Fibroblast of pulmonary artery (primary cell): ENCODE measurements around the gene GFRA1.

ENCODE experiments used
- DNase-seq: peaks from one replicate; pipeline ENCODE4 v3.0.0-alpha.2; 2010; ENCODE audit warnings: low read depth
- H3K4me3 ChIP-seq: replicated peaks from 2 replicates; pipeline ENCODE4 v1.5.1; 2011; ENCODE audit warnings: low read depth, mild to moderate bottlenecking, control low read depth, low read length, moderate library complexity
- TF ChIP-seq, protein P1 (sequence below): IDR thresholded peaks from 2 replicates; pipeline ENCODE4 v1.5.1; 2011; ENCODE audit warnings: mild to moderate bottlenecking, control low read depth, low read length, inconsistent platforms; ENCODE audit errors: missing control alignments

GFRA1 gene

DNA sequence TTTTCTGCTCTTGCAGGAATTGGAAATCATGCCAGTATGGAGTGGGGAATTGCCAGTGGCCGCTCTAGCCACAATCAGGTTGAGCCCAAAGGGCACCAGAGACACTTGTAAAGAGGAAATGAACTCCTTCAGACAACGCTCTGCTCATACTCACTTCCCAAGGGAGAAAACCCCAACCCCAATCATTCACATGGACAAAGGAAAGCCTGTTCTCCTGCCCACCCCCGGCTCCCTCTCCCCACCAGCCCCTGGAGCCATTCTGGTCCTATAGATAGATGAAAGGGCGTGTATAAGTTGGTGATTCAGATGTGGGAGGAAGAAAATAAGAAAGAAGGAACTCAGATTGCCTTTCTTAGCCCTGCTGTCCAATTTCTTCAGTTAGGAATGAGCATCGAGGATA, 57.4 kb downstream of the GFRA1 start:
- no peak overlapping the region for H3K4me3 ChIP-seq
- DNase-seq, result no peak
- TF ChIP-seq, protein P1, sequence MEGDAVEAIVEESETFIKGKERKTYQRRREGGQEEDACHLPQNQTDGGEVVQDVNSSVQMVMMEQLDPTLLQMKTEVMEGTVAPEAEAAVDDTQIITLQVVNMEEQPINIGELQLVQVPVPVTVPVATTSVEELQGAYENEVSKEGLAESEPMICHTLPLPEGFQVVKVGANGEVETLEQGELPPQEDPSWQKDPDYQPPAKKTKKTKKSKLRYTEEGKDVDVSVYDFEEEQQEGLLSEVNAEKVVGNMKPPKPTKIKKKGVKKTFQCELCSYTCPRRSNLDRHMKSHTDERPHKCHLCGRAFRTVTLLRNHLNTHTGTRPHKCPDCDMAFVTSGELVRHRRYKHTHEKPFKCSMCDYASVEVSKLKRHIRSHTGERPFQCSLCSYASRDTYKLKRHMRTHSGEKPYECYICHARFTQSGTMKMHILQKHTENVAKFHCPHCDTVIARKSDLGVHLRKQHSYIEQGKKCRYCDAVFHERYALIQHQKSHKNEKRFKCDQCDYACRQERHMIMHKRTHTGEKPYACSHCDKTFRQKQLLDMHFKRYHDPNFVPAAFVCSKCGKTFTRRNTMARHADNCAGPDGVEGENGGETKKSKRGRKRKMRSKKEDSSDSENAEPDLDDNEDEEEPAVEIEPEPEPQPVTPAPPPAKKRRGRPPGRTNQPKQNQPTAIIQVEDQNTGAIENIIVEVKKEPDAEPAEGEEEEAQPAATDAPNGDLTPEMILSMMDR, result no peak

DNA sequence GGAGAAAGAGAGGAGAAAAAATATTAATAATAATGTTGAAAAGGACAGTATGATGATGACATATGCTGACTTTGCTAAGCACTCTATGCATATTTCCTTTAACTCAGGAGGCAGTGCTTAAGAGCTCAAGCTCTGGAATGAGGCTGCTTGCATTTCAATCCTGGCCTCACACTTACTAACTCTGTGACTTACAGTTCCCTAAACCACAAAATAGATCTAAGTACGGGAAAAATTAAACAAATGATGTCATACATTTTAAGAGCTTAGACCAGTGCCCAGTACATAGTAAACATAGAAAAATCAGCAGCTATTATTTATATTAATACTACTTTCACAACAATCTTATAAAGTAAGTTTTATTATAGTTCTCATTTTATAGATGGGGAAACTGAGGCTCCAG, 61.3 kb downstream of the GFRA1 start:
- TF ChIP-seq, protein P1, result no peak
- no peak for DNase-seq
- H3K4me3 ChIP-seq, result no peak overlapping the region

DNA sequence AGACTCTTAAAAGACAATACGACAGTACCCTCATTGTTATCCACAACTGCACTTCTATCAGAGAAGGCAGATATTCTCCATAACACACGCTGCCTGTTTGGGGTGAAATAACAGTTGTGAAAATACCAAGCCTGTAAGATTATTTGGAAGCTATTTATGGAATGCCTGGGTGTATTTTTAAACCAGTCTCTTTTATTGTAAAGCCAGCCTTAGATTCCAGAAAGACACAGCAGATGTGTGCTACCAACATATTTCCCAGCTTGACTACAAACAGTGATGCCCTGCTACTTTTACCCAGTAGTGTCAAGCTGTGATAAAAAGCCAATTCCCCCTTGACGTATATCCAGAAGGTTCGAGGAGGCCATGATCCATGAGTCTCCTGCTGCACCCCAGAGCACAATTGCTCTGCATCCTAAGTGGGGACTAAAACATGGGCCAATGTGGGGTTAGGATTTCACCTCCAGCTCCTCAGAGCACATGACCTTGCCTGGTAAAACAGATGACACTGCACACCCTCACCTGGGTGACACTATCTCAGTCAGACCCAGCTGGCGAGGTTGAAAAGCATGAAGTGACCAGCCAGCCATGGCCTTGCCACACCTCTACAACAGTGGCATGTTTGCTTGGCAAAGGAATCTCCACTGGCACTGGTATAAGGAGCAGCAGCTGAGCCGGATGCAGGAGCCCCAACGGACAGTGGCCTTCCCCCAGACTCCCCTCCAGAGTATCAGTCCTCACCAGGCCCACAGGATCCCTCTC, 62.2 kb downstream of the GFRA1 start:
- no peak for DNase-seq
- TF ChIP-seq, protein P1, result no peak
- no peak overlapping the region for H3K4me3 ChIP-seq

DNA sequence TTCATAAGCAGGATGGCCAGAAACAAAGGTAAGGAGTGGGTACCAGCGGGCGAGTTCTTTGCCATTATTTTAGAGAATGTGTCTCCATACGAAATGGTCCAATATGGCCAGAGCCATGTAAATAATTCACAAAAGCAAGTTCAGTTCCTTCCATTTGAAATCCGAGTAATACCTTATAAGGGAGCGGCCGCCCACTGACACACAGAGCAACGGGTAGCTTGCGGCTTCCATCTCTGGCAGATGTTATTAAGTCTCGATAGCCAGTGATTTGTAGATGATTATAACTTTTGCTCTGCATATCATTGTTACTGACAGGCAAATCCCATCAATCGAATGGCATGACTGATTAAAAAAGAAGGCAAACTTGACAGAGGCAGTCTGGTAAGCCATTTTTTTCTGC, 63.2 kb downstream of the GFRA1 start:
- TF ChIP-seq, protein P1, result no peak
- no peak for DNase-seq
- no peak overlapping the region for H3K4me3 ChIP-seq

DNA sequence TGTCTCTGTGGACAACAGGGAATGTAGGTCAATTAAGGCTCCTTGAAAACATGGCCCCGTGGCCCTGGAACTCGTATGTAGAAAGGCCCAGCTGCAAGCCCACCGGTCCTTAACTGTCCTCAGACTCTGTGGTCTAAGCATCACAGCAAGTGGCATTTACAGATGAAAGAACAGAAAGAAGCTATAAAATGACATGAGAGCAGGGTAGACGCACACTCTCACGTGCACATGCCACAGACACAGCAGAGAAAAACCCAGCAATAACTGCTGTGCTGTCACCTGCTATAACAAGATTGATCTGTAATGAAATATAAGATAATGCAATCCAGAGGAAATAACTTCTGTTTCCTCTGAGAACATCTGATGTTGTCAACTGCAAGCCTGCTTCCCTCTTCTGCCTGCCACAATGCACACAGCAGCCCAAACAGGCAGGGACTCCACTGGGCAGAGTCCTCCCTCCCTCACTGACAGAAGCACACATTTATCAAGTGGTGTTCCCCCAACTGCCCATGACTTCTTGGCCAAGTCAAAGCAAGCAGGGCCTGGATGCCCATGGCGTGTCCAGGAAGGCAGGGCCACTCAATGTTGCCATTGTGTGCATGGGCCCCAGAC, 63.9 kb downstream of the GFRA1 start:
- DNase-seq, result no peak
- no peak overlapping the region for H3K4me3 ChIP-seq
- TF ChIP-seq, protein P1, result no peak

DNA sequence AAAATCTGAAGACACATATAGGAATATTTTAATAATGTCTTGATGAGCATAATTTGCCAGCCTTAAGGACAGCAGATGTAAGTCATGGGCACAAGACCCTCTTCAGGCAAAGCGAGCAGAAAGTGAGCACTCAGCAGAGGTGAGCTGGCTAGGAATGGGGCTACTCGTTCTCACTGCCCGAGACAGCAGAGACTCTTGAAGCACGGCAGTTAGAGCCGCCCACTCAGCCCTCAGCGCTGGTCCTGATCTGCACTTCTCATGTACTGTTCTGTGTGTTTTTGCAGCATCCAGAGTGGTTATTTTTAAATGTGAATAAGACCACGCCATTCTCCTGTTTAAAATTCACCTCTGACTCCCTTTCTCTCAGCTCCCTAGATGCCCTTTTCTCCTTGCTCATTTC, 65.3 kb downstream of the GFRA1 start:
- no peak for DNase-seq
- H3K4me3 ChIP-seq, result no peak overlapping the region
- TF ChIP-seq, protein P1, result no peak

DNA sequence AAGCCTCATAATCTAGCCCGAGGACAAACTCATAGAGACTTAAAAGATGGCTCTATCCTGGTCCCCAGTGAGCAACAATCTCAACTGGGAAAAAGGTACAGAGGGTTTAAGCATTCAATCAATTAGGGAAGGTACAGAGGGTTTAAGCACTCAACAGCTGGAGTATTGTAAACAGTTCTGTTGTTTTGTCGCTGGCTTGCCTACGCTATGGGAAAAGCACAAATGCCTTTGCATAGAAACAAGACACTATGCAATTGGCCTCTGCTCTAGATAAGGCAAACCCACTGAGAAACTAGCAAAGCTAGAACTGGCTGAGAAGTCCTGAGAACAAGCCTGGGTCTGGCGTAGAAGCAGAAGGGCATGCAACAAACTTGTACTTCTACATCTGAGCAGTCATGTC, 69.3 kb downstream of the GFRA1 start:
- no peak overlapping the region for H3K4me3 ChIP-seq
- no peak for DNase-seq
- TF ChIP-seq, protein P1, result no peak
